ENCODE measurements around the gene ABHD8. TPM values are rescaled to one million over a fixed set of nuclear protein-coding genes. Genes with fewer than 3 reads are reported as not detected.

Gene ABHD8
- 2.6 to 4.5 TPM (median 4.2 TPM) in 5 replicates for total RNA-seq (2022; extraction: Qiagen RNA extraction; ENCODE audit: low read depth)

GRCh38 chr19:17303167-17303939 is at the start of gene ABHD8:
ABHD8 (minus strand) TSS chr19:17303425; CDS start chr19:17301616, 1,809 bp downstream.

GRCh38 chr19:17336872-17337674 is 33.8 kb upstream of the ABHD8 start, which contains the start of gene GTPBP3:
GTPBP3 (plus strand) TSS chr19:17337553; CDS start chr19:17337612, 59 bp downstream.

GRCh38 chr19:17334414-17335409 is 31.5 kb upstream of the ABHD8 start, which contains the start of gene ANO8:
ANO8 (minus strand) TSS chr19:17334855; CDS start chr19:17334670, 185 bp downstream.

GRCh38 chr19:17309198-17309964 is 6.2 kb upstream of the ABHD8 start, which contains the start of gene DDA1:
DDA1 (plus strand) TSS chr19:17309563; CDS start chr19:17309655, 92 bp downstream.

GRCh38 chr19:17305517-17306284 is 2.5 kb upstream of the ABHD8 start, which contains the start of gene MRPL34:
MRPL34 (plus strand) TSS chr19:17305872; CDS start chr19:17305893, 21 bp downstream.

GRCh38 chr19:17281391-17282304 is 21.6 kb downstream of the ABHD8 start, which contains the start of gene ANKLE1:
ANKLE1 (plus strand) TSS chr19:17281901; CDS start chr19:17281921, 20 bp downstream.

GRCh38 chr19:17266975-17267788 is 36.0 kb downstream of the ABHD8 start, which contains the start of gene BABAM1:
BABAM1 (plus strand) TSS chr19:17267443; CDS start chr19:17268807, 1,364 bp downstream.

GRCh38 chr19:17264641-17264979 is 38.6 kb downstream of the ABHD8 start, which contains the start of gene USHBP1:
USHBP1 (minus strand) TSS chr19:17264745; CDS start chr19:17264299, 446 bp downstream.

GRCh38 chr19:17245535-17245984 is 57.7 kb downstream of the ABHD8 start, which contains the start of gene NR2F6:
NR2F6 (minus strand) TSS chr19:17245919; CDS start chr19:17245220, 699 bp downstream.

Other genes with a start within 250 kb of the ABHD8 start
- 11.4 to 18.1 TPM (median 14.6 TPM) in 5 replicates for gene HAUS8, start 228.0 kb downstream of the ABHD8 start, total RNA-seq (2022; extraction: Qiagen RNA extraction; ENCODE audit: low read depth)
- gene MYO9B, start 227.6 kb downstream of the ABHD8 start, total RNA-seq (2022; extraction: Qiagen RNA extraction; ENCODE audit: low read depth), result 26.8 to 35.7 TPM (median 30.4 TPM) in 5 replicates
- gene USE1, start 88.1 kb downstream of the ABHD8 start, total RNA-seq (2022; extraction: Qiagen RNA extraction; ENCODE audit: low read depth), result 12.8 to 17.5 TPM (median 14.7 TPM) in 5 replicates
- 9.5 to 16.1 TPM (median 11.8 TPM) in 5 replicates for gene OCEL1, start 77.2 kb downstream of the ABHD8 start, total RNA-seq (2022; extraction: Qiagen RNA extraction; ENCODE audit: low read depth)
- 30.9 to 70.2 TPM (median 67.8 TPM) in 5 replicates for gene NR2F6, start 57.5 kb downstream of the ABHD8 start, total RNA-seq (2022; extraction: Qiagen RNA extraction; ENCODE audit: low read depth)
- gene USHBP1, start 38.7 kb downstream of the ABHD8 start, total RNA-seq (2022; extraction: Qiagen RNA extraction; ENCODE audit: low read depth), result not detected in 5 replicates
- gene BABAM1, start 36.0 kb downstream of the ABHD8 start, total RNA-seq (2022; extraction: Qiagen RNA extraction; ENCODE audit: low read depth), result 59.3 to 66.2 TPM (median 64.7 TPM) in 5 replicates
- gene ANKLE1, start 21.5 kb downstream of the ABHD8 start, total RNA-seq (2022; extraction: Qiagen RNA extraction; ENCODE audit: low read depth), result 0.17 to 0.63 TPM (median 0.46 TPM) in 5 replicates
- 61.3 to 102 TPM (median 91.5 TPM) in 5 replicates for gene MRPL34, start 2.4 kb upstream of the ABHD8 start, total RNA-seq (2022; extraction: Qiagen RNA extraction; ENCODE audit: low read depth)
- 61.9 to 81.0 TPM (median 68.9 TPM) in 5 replicates for gene DDA1, start 6.1 kb upstream of the ABHD8 start, total RNA-seq (2022; extraction: Qiagen RNA extraction; ENCODE audit: low read depth)
- gene ANO8, start 31.4 kb upstream of the ABHD8 start, total RNA-seq (2022; extraction: Qiagen RNA extraction; ENCODE audit: low read depth), result 2.3 to 4.3 TPM (median 3.3 TPM) in 5 replicates
- 15.9 to 23.4 TPM (median 19.3 TPM) in 5 replicates for gene GTPBP3, start 34.1 kb upstream of the ABHD8 start, total RNA-seq (2022; extraction: Qiagen RNA extraction; ENCODE audit: low read depth)
- gene PLVAP, start 73.9 kb upstream of the ABHD8 start, total RNA-seq (2022; extraction: Qiagen RNA extraction; ENCODE audit: low read depth), result not detected in 5 replicates
- not detected in 5 replicates for gene CCDC194, start 90.8 kb upstream of the ABHD8 start, total RNA-seq (2022; extraction: Qiagen RNA extraction; ENCODE audit: low read depth)
- 0.13 to 0.15 TPM in 2 of 5 replicates, not detected in the others for gene BST2, start 102.2 kb upstream of the ABHD8 start, total RNA-seq (2022; extraction: Qiagen RNA extraction; ENCODE audit: low read depth)
- gene MVB12A, start 116.6 kb upstream of the ABHD8 start, total RNA-seq (2022; extraction: Qiagen RNA extraction; ENCODE audit: low read depth), result 26.9 to 42.8 TPM (median 38.0 TPM) in 5 replicates
- 0.47 to 0.94 TPM (median 0.85 TPM) in 5 replicates for gene TMEM221, start 145.2 kb upstream of the ABHD8 start, total RNA-seq (2022; extraction: Qiagen RNA extraction; ENCODE audit: low read depth)
- gene NXNL1, start 157.5 kb upstream of the ABHD8 start, total RNA-seq (2022; extraction: Qiagen RNA extraction; ENCODE audit: low read depth), result not detected in 5 replicates
- 2.1 to 3.5 TPM (median 2.7 TPM) in 5 replicates for gene SLC27A1, start 167.1 kb upstream of the ABHD8 start, total RNA-seq (2022; extraction: Qiagen RNA extraction; ENCODE audit: low read depth)
- gene PGLS, start 208.2 kb upstream of the ABHD8 start, total RNA-seq (2022; extraction: Qiagen RNA extraction; ENCODE audit: low read depth), result 47.5 to 79.9 TPM (median 67.0 TPM) in 5 replicates

All from A549 treated with RU486 at 1 μM for 4 hours (cell line).